Temporal lobe (tissue), 2 donors: ENCODE data around the gene TNFRSF12A. TPM values are rescaled to one million over a fixed set of nuclear protein-coding genes. Genes with fewer than 3 reads are reported as not detected.

Experiments used
- small RNA-seq: library from RNA; depleted of rRNA; stranded (forward); fragments of <200 nt; gene quantifications from one replicate; pipeline ENCODE3, GENCODE V24; 2014; ENCODE audit warnings: low replicate concordance
- total RNA-seq: library from RNA; depleted of rRNA; stranded (reverse); fragments of >200 nt; gene quantifications from one replicate; pipeline ENCODE4 v1.2.3, GENCODE V29; 2014

TNFRSF12A gene
- total RNA-seq, 1 donor from 2014 or later, result 1.2 TPM

Small RNAs within 50 kb of the gene (small RNA-seq; reads per million reads assigned to genes)
- gene LINC00514, result not detected

Other genes with a start within 250 kb of the TNFRSF12A start
- gene ELOB, start 243.1 kb upstream of the TNFRSF12A start, total RNA-seq, result 70.8 TPM
- 0.25 TPM for gene PRSS33, start 232.8 kb upstream of the TNFRSF12A start, total RNA-seq
- gene PRSS41, start 221.9 kb upstream of the TNFRSF12A start, total RNA-seq, result not detected
- gene PRSS21, start 203.1 kb upstream of the TNFRSF12A start, total RNA-seq, result not detected
- 0.25 TPM for gene ZG16B, start 190.1 kb upstream of the TNFRSF12A start, total RNA-seq
- gene PRSS22, start 162.2 kb upstream of the TNFRSF12A start, total RNA-seq, result not detected
- gene FLYWCH2, start 137.2 kb upstream of the TNFRSF12A start, total RNA-seq, result 28.3 TPM
- 19.4 TPM for gene FLYWCH1, start 108.4 kb upstream of the TNFRSF12A start, total RNA-seq
- 0.25 TPM for gene KREMEN2, start 56.1 kb upstream of the TNFRSF12A start, total RNA-seq
- 14.8 TPM for gene PAQR4, start 51.0 kb upstream of the TNFRSF12A start, total RNA-seq
- gene PKMYT1, start 39.9 kb upstream of the TNFRSF12A start, total RNA-seq, result 1.7 TPM
- not detected for gene CLDN9, start 7.4 kb upstream of the TNFRSF12A start, total RNA-seq
- gene CLDN6, start 2.2 kb upstream of the TNFRSF12A start, total RNA-seq, result 0.49 TPM
- 8.1 TPM for gene HCFC1R1, start 3.6 kb downstream of the TNFRSF12A start, total RNA-seq
- 3.9 TPM for gene THOC6, start 3.7 kb downstream of the TNFRSF12A start, total RNA-seq
- gene BICDL2, start 16.6 kb downstream of the TNFRSF12A start, total RNA-seq, result not detected
- gene MMP25, start 26.2 kb downstream of the TNFRSF12A start, total RNA-seq, result 0.49 TPM
- 2.2 TPM for gene IL32, start 45.3 kb downstream of the TNFRSF12A start, total RNA-seq
- 0.49 TPM for gene ZSCAN10, start 78.9 kb downstream of the TNFRSF12A start, total RNA-seq
- gene ZNF205, start 92.2 kb downstream of the TNFRSF12A start, total RNA-seq, result 14.5 TPM
- 12.3 TPM for gene ZNF213, start 114.7 kb downstream of the TNFRSF12A start, total RNA-seq
- gene OR1F1, start 167.8 kb downstream of the TNFRSF12A start, total RNA-seq, result 0.98 TPM
- 7.9 TPM for gene ZNF200, start 214.8 kb downstream of the TNFRSF12A start, total RNA-seq
- under 0.01 TPM for gene MEFV, start 236.3 kb downstream of the TNFRSF12A start, total RNA-seq